ENCODE data around the gene KIAA0513. TPM values are rescaled to one million over a fixed set of nuclear protein-coding genes. Genes with fewer than 3 reads are reported as not detected.

Gene KIAA0513
- total RNA-seq, 1 experiment from 2014 or later: 7.8 TPM

DNA sequence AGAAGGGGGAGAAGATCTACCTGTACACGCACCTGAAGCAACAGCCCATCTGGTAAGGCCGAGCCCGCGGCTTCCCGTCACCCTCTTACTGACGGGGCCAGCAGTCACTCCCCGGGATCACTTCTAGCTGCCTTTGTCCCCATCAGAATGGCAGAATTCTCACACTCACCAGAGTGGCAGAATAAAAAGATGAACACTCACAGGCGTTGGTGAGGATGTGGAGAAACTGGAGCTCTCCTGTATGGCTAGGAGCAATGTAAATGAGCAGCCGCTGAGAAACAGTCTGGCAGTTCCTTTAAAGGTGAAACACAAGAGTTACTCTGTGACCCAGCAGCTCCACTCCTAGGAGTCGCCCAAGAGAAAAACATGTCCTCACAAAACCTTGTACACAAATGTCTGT is 51.4 kb downstream of the KIAA0513 start:
- H3K9me3 Mint-ChIP-seq: no peaks in the 10 kb centered on the region
- CTCF ChIA-PET: interaction anchor here (0.8 kb wide), 1 partner anchor 51 kb away, joined by 3 read pairs; the partner anchor contains the start of gene KIAA0513
- H3K27me3 Mint-ChIP-seq (ENCODE audit: low read depth): peaks cover 69% of the 10 kb centered on the region
- H3K36me3 Mint-ChIP-seq: peaks cover 13% of the 10 kb centered on the region
- no peak overlapping the region for H3K4me3 Mint-ChIP-seq
- POLR2A ChIA-PET: no interaction called here
- no peak overlapping the region for H3K27ac Mint-ChIP-seq
- DNase-seq (ENCODE audit: low spot score) (no peak), ATAC-seq (no peak)
- no peak for TF ChIP-seq RORB (CRISPR knock-in tag; IDR thresholded peaks at IDR 0.05)
- TF ChIP-seq NR3C1 (CRISPR knock-in tag; conservative IDR thresholded peaks at IDR 0.05; ENCODE audit: low read depth): no peak
- TF ChIP-seq, protein P1, sequence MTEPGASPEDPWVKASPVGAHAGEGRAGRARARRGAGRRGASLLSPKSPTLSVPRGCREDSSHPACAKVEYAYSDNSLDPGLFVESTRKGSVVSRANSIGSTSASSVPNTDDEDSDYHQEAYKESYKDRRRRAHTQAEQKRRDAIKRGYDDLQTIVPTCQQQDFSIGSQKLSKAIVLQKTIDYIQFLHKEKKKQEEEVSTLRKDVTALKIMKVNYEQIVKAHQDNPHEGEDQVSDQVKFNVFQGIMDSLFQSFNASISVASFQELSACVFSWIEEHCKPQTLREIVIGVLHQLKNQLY (CRISPR knock-in tag; IDR thresholded peaks at IDR 0.05): no peak
- TF ChIP-seq, protein P2, sequence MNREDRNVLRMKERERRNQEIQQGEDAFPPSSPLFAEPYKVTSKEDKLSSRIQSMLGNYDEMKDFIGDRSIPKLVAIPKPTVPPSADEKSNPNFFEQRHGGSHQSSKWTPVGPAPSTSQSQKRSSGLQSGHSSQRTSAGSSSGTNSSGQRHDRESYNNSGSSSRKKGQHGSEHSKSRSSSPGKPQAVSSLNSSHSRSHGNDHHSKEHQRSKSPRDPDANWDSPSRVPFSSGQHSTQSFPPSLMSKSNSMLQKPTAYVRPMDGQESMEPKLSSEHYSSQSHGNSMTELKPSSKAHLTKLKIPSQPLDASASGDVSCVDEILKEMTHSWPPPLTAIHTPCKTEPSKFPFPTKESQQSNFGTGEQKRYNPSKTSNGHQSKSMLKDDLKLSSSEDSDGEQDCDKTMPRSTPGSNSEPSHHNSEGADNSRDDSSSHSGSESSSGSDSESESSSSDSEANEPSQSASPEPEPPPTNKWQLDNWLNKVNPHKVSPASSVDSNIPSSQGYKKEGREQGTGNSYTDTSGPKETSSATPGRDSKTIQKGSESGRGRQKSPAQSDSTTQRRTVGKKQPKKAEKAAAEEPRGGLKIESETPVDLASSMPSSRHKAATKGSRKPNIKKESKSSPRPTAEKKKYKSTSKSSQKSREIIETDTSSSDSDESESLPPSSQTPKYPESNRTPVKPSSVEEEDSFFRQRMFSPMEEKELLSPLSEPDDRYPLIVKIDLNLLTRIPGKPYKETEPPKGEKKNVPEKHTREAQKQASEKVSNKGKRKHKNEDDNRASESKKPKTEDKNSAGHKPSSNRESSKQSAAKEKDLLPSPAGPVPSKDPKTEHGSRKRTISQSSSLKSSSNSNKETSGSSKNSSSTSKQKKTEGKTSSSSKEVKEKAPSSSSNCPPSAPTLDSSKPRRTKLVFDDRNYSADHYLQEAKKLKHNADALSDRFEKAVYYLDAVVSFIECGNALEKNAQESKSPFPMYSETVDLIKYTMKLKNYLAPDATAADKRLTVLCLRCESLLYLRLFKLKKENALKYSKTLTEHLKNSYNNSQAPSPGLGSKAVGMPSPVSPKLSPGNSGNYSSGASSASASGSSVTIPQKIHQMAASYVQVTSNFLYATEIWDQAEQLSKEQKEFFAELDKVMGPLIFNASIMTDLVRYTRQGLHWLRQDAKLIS (CRISPR knock-in tag; IDR thresholded peaks at IDR 0.05; ENCODE audit: borderline replicate concordance): no peak
- TF ChIP-seq GRHL2 (CRISPR knock-in tag; IDR thresholded peaks at IDR 0.05; ENCODE audit: insufficient replicate concordance, severe bottlenecking): no peak
- TF ChIP-seq, protein P3, sequence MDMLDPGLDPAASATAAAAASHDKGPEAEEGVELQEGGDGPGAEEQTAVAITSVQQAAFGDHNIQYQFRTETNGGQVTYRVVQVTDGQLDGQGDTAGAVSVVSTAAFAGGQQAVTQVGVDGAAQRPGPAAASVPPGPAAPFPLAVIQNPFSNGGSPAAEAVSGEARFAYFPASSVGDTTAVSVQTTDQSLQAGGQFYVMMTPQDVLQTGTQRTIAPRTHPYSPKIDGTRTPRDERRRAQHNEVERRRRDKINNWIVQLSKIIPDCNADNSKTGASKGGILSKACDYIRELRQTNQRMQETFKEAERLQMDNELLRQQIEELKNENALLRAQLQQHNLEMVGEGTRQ (CRISPR knock-in tag; IDR thresholded peaks at IDR 0.05): no peak
- TF ChIP-seq, protein P4, sequence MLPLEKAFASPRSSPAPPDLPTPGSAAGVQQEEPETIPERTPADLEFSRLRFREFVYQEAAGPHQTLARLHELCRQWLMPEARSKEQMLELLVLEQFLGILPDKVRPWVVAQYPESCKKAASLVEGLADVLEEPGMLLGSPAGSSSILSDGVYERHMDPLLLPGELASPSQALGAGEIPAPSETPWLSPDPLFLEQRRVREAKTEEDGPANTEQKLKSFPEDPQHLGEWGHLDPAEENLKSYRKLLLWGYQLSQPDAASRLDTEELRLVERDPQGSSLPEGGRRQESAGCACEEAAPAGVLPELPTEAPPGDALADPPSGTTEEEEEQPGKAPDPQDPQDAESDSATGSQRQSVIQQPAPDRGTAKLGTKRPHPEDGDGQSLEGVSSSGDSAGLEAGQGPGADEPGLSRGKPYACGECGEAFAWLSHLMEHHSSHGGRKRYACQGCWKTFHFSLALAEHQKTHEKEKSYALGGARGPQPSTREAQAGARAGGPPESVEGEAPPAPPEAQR (CRISPR knock-in tag; IDR thresholded peaks at IDR 0.05): no peak
- TF ChIP-seq ZNF416 (CRISPR knock-in tag; IDR thresholded peaks at IDR 0.05): no peak
- H3K4me1 Mint-ChIP-seq: peaks cover 46% of the 10 kb centered on the region

DNA sequence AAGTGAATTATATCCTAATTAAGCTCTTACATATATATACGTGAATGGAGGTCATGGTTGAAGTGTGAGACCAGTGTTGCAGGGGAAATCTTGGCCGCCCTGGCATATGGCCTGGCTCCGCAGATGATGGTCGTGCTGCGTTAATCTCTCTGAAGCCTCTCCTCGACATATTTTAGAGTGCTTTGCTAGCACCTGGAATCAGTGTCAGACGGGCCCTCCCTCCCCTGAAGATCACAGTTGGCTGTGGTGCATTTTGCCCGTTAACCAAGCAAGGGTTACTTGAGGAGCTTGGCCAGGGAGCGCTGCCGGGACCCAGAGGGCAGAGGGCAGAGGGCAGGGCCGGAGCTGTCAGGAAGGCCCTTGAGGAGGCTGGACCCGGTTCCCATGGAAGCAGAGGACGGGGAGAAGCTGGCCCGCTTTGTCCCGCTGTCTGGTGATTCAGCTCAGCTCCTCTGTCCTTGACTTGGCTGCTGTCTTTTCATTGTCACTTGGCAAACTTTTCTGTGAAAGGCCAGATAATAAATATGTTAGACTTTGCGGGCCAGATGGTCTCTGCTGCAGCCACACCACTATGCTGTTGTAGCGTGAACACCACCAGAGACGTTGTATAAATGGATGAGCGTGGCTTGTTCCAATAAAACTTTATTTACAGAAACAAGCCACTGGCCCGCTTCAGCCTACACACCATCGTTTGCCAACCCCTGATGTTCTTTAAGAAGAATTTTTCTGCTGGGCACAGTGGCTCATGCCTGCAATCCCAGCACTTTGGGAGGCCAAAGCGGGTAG is 52.4 kb downstream of the KIAA0513 start:
- DNase-seq (ENCODE audit: low spot score) (no peak), ATAC-seq (no peak)
- ChIA-PET POLR2A (no interaction called here), CTCF (no interaction called here)
- H3K9me3 Mint-ChIP-seq: no peaks in the 10 kb centered on the region
- no peak overlapping the region for H3K27ac Mint-ChIP-seq
- no peak for TF ChIP-seq NR2C2 (CRISPR knock-in tag; IDR thresholded peaks at IDR 0.05)
- TF ChIP-seq ZNF232 (CRISPR knock-in tag; IDR thresholded peaks at IDR 0.05): no peak
- TF ChIP-seq, protein P5, sequence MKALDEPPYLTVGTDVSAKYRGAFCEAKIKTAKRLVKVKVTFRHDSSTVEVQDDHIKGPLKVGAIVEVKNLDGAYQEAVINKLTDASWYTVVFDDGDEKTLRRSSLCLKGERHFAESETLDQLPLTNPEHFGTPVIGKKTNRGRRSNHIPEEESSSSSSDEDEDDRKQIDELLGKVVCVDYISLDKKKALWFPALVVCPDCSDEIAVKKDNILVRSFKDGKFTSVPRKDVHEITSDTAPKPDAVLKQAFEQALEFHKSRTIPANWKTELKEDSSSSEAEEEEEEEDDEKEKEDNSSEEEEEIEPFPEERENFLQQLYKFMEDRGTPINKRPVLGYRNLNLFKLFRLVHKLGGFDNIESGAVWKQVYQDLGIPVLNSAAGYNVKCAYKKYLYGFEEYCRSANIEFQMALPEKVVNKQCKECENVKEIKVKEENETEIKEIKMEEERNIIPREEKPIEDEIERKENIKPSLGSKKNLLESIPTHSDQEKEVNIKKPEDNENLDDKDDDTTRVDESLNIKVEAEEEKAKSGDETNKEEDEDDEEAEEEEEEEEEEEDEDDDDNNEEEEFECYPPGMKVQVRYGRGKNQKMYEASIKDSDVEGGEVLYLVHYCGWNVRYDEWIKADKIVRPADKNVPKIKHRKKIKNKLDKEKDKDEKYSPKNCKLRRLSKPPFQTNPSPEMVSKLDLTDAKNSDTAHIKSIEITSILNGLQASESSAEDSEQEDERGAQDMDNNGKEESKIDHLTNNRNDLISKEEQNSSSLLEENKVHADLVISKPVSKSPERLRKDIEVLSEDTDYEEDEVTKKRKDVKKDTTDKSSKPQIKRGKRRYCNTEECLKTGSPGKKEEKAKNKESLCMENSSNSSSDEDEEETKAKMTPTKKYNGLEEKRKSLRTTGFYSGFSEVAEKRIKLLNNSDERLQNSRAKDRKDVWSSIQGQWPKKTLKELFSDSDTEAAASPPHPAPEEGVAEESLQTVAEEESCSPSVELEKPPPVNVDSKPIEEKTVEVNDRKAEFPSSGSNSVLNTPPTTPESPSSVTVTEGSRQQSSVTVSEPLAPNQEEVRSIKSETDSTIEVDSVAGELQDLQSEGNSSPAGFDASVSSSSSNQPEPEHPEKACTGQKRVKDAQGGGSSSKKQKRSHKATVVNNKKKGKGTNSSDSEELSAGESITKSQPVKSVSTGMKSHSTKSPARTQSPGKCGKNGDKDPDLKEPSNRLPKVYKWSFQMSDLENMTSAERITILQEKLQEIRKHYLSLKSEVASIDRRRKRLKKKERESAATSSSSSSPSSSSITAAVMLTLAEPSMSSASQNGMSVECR (CRISPR knock-in tag; IDR thresholded peaks at IDR 0.05; ENCODE audit: borderline replicate concordance): no peak
- TF ChIP-seq, protein P6, sequence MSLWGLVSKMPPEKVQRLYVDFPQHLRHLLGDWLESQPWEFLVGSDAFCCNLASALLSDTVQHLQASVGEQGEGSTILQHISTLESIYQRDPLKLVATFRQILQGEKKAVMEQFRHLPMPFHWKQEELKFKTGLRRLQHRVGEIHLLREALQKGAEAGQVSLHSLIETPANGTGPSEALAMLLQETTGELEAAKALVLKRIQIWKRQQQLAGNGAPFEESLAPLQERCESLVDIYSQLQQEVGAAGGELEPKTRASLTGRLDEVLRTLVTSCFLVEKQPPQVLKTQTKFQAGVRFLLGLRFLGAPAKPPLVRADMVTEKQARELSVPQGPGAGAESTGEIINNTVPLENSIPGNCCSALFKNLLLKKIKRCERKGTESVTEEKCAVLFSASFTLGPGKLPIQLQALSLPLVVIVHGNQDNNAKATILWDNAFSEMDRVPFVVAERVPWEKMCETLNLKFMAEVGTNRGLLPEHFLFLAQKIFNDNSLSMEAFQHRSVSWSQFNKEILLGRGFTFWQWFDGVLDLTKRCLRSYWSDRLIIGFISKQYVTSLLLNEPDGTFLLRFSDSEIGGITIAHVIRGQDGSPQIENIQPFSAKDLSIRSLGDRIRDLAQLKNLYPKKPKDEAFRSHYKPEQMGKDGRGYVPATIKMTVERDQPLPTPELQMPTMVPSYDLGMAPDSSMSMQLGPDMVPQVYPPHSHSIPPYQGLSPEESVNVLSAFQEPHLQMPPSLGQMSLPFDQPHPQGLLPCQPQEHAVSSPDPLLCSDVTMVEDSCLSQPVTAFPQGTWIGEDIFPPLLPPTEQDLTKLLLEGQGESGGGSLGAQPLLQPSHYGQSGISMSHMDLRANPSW (CRISPR knock-in tag; conservative IDR thresholded peaks at IDR 0.05; ENCODE audit: low read depth): no peak
- TF ChIP-seq ZNF219 (CRISPR knock-in tag; IDR thresholded peaks at IDR 0.05; ENCODE audit: borderline replicate concordance): no peak
- TF ChIP-seq, protein P7, sequence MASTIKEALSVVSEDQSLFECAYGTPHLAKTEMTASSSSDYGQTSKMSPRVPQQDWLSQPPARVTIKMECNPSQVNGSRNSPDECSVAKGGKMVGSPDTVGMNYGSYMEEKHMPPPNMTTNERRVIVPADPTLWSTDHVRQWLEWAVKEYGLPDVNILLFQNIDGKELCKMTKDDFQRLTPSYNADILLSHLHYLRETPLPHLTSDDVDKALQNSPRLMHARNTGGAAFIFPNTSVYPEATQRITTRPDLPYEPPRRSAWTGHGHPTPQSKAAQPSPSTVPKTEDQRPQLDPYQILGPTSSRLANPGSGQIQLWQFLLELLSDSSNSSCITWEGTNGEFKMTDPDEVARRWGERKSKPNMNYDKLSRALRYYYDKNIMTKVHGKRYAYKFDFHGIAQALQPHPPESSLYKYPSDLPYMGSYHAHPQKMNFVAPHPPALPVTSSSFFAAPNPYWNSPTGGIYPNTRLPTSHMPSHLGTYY (CRISPR knock-in tag; IDR thresholded peaks at IDR 0.05): no peak
- peaks cover 80% of the 10 kb centered on the region for H3K27me3 Mint-ChIP-seq (ENCODE audit: low read depth)
- H3K36me3 Mint-ChIP-seq: peaks cover 13% of the 10 kb centered on the region
- H3K4me1 Mint-ChIP-seq: peaks cover 49% of the 10 kb centered on the region
- no peak overlapping the region for H3K4me3 Mint-ChIP-seq

All from WTC11 (cell line).